Measurements from ENCODE around the gene HIPK3.

Gene HIPK3

GRCh38 chr11:33390944-33391892 lies 134.0 kb downstream of the HIPK3 start:
- no peak for DNase-seq

GRCh38 chr11:33391893-33392251 lies 134.7 kb downstream of the HIPK3 start:
- no peak for DNase-seq

GRCh38 chr11:33394431-33395109 lies 137.4 kb downstream of the HIPK3 start:
- DNase-seq, result no peak

GRCh38 chr11:33396361-33396760 lies 139.2 kb downstream of the HIPK3 start:
- no peak for DNase-seq

- DNase-seq, result no peak
These were observed 142.2 kb downstream of the HIPK3 start for GRCh38 chr11:33399421-33399820.

- no peak for DNase-seq
These were observed 144.9 kb downstream of the HIPK3 start for GRCh38 chr11:33402066-33402465.

GRCh38 chr11:33403344-33403743 lies 146.2 kb downstream of the HIPK3 start:
- DNase-seq, result no peak

- no peak for DNase-seq
These were observed 148.8 kb downstream of the HIPK3 start for GRCh38 chr11:33405834-33406602.
